IMR-90 (cell line): ENCODE measurements around the gene ANKDD1B. TPM values are rescaled to one million over a fixed set of nuclear protein-coding genes. Genes with fewer than 3 reads are reported as not detected.

Experiments used
- ATAC-seq: fragments of 200-7000 bp; cut with Tn5 transposase; 2 replicates; pipeline ENCODE4 v1.9.1; 2020; ENCODE audit warnings: low read depth, mild to moderate bottlenecking, moderate library complexity
- BruUV-seq: library from RNA; stranded (reverse); fragments of 400-500 nt; replicated peaks from 2 replicates; lab custom pipeline; 2021; lab: Mats Ljungman, UMichigan
- CTCF ChIA-PET: fragments of 300-600 bp; formaldehyde crosslinking; extraction: SDS; loops from one replicate; lab custom pipeline; 2021; ENCODE audit warnings: antibody characterized with exemption; lab: Yijun Ruan, JAX
- POLR2A ChIA-PET: fragments of 300-600 bp; sonication (Branson Sonifier 250); formaldehyde crosslinking; loops from one replicate; lab custom pipeline; 2022; ENCODE audit warnings: antibody characterized with exemption; ENCODE audit not compliant: unreplicated experiment; lab: Charles Lee
- DNase-seq: peaks from one replicate; pipeline ENCODE4 v3.0.0; 2013
- H2AFZ ChIP-seq: replicated peaks from 2 replicates; pipeline ENCODE3; 2013; ENCODE audit warnings: low read length, mild to moderate bottlenecking; ENCODE audit not compliant: poor library complexity
- H2AK5ac ChIP-seq: 2 replicates; pipeline ENCODE4 v1.6.1; 2013; ENCODE audit warnings: low read depth, low read length, inconsistent platforms
- H2AK9ac ChIP-seq: replicated peaks from 2 replicates; pipeline ENCODE3; 2013; ENCODE audit warnings: mild to moderate bottlenecking, low read depth, low read length, moderate library complexity; ENCODE audit not compliant: poor library complexity
- H2BK120ac ChIP-seq: 2 replicates; pipeline ENCODE4 v1.6.1; 2013; ENCODE audit warnings: low read depth, low read length, inconsistent platforms
- H2BK15ac ChIP-seq: 3 replicates; pipeline ENCODE4 v1.6.1; 2013; ENCODE audit warnings: low read depth, low read length, inconsistent platforms
- H2BK20ac ChIP-seq: 2 replicates; pipeline ENCODE4 v1.6.1; 2013; ENCODE audit warnings: low read depth, mild to moderate bottlenecking, inconsistent platforms, low read length, moderate library complexity
- H2BK5ac ChIP-seq: 2 replicates; pipeline ENCODE4 v1.6.1; 2013; ENCODE audit warnings: mild to moderate bottlenecking, low read depth, low read length, inconsistent platforms; ENCODE audit not compliant: poor library complexity, severe bottlenecking
- H3K14ac ChIP-seq: replicated peaks from 2 replicates; pipeline ENCODE4 v1.6.1; 2013; ENCODE audit warnings: low read depth, low read length, inconsistent platforms
- H3K18ac ChIP-seq: 2 replicates; pipeline ENCODE4 v1.6.1; 2013; ENCODE audit warnings: low read depth, low read length, control low read depth
- H3K23ac ChIP-seq: 2 replicates; pipeline ENCODE4 v1.6.1; 2013; ENCODE audit warnings: low read depth, low read length, inconsistent platforms
- H3K27ac ChIP-seq: 2 replicates; pipeline ENCODE4 v1.5.1; 2013; ENCODE audit warnings: mild to moderate bottlenecking, control low read depth, low read length; ENCODE audit not compliant: insufficient read depth
- H3K27me3 ChIP-seq: 2 replicates; pipeline ENCODE4 v1.6.1; 2013; ENCODE audit warnings: low read length; ENCODE audit not compliant: control insufficient read depth, insufficient read depth
- H3K36me3 ChIP-seq: 2 replicates; pipeline ENCODE4 v1.6.1; 2013; ENCODE audit warnings: low read length, mixed read lengths; ENCODE audit not compliant: control insufficient read depth, insufficient read depth
- H3K4ac ChIP-seq: 2 replicates; pipeline ENCODE4 v1.6.1; 2013; ENCODE audit warnings: low read depth, low read length, inconsistent platforms
- H3K4me1 ChIP-seq: 2 replicates; pipeline ENCODE4 v1.6.1; 2013; ENCODE audit warnings: low read length, mixed read lengths; ENCODE audit not compliant: control insufficient read depth, insufficient read depth
- H3K4me2 ChIP-seq: 2 replicates; pipeline ENCODE4 v1.6.1; 2013; ENCODE audit warnings: low read depth, mild to moderate bottlenecking, control low read depth, low read length, moderate library complexity
- H3K4me3 ChIP-seq: 2 replicates; pipeline ENCODE4 v1.5.1; 2013; ENCODE audit warnings: low read depth, mild to moderate bottlenecking, control low read depth, low read length, moderate library complexity; ENCODE audit not compliant: insufficient read depth
- H3K56ac ChIP-seq: 2 replicates; pipeline ENCODE4 v1.6.1; 2013; ENCODE audit warnings: low read length, inconsistent platforms; ENCODE audit not compliant: insufficient read depth; ENCODE audit errors: extremely low read depth
- H3K79me1 ChIP-seq, 2 experiments: 2 replicates each; pipeline ENCODE4 v1.6.1; 2013; ENCODE audit warnings: low read length in 2 of 2, inconsistent platforms in 1 of 2, low read depth in 1 of 2
- H3K9ac ChIP-seq: 2 replicates; pipeline ENCODE4 v1.6.1; 2013; ENCODE audit warnings: low read depth, low read length, control low read depth
- H3K9me1 ChIP-seq: 2 replicates; pipeline ENCODE4 v1.6.1; 2013; ENCODE audit warnings: low read length, inconsistent platforms; ENCODE audit not compliant: insufficient read depth
- H3K9me3 ChIP-seq: 2 replicates; pipeline ENCODE4 v1.6.1; 2013; ENCODE audit warnings: low read length; ENCODE audit not compliant: control insufficient read depth, insufficient read depth
- H4K20me1 ChIP-seq: 2 replicates; pipeline ENCODE4 v1.6.1; 2013; ENCODE audit warnings: low read length, inconsistent platforms; ENCODE audit not compliant: insufficient read depth
- H4K5ac ChIP-seq: 2 replicates; pipeline ENCODE4 v1.6.1; 2013; ENCODE audit warnings: mild to moderate bottlenecking, low read depth, low read length, control low read depth
- H4K8ac ChIP-seq, 2 experiments: 2 replicates each; pipeline ENCODE4 v1.6.1; 2013; ENCODE audit warnings: low read depth in 2 of 2, low read length in 2 of 2, control low read depth in 1 of 2, inconsistent platforms in 1 of 2
- H4K91ac ChIP-seq: 2 replicates; pipeline ENCODE4 v1.6.1; 2013; ENCODE audit warnings: low read depth, low read length, inconsistent platforms; ENCODE audit not compliant: insufficient read depth
- BHLHE40 ChIP-seq: fragments of 150-350 bp; IDR thresholded peaks from 2 replicates; pipeline ENCODE4 v1.6.1; 2016; ENCODE audit warnings: mild to moderate bottlenecking, low read depth, low read length
- CEBPB ChIP-seq: IDR thresholded peaks from 2 replicates; pipeline ENCODE4 v1.6.1; 2012; ENCODE audit warnings: low read depth, low read length, improper control_type of control experiment
- MAFK ChIP-seq: IDR thresholded peaks from 2 replicates; pipeline ENCODE4 v1.6.1; 2012; ENCODE audit warnings: low read depth, low read length, improper control_type of control experiment
- MAZ ChIP-seq: IDR thresholded peaks from 2 replicates; pipeline ENCODE4 v1.6.1; 2012; ENCODE audit warnings: low read depth, mild to moderate bottlenecking, low read length, improper control_type of control experiment, moderate library complexity, borderline replicate concordance
- POLR2A ChIP-seq: IDR thresholded peaks from 2 replicates; pipeline ENCODE4 v1.6.1; 2012; ENCODE audit warnings: mild to moderate bottlenecking, low read depth, low read length
- RCOR1 ChIP-seq: IDR thresholded peaks from 2 replicates; pipeline ENCODE4 v1.6.1; 2012; ENCODE audit warnings: mild to moderate bottlenecking, low read length, improper control_type of control experiment; ENCODE audit not compliant: insufficient replicate concordance
- SMC3 ChIP-seq: fragments of 150-350 bp; IDR thresholded peaks from 2 replicates; pipeline ENCODE4 v1.6.1; 2016; ENCODE audit warnings: low read depth, mild to moderate bottlenecking, antibody characterized with exemption, low read length, moderate library complexity
- WGBS, 2 experiments: methylation state at CpG; one replicate each; pipeline versions ENCODE4 v1.1.5 to v1.1.7; 2013; ENCODE audit warnings: missing lambda C conversion rate in 2 of 2; ENCODE audit not compliant: insufficient read length in 1 of 2; ENCODE audit errors: extremely low coverage in 2 of 2; 5-methylcytosine and 5-hydroxymethylcytosine counted together
- dilution Hi-C: fragments of 300-500 bp; cut with HindIII; formaldehyde crosslinking; loops from one replicate; pipeline ENCODE4 v1.14.3; 2018; ENCODE audit warnings: low sequenced_read_pairs; ENCODE audit not compliant: unreplicated experiment
- in situ Hi-C: fragments of 300-500 bp; cut with MboI; formaldehyde crosslinking; loops from 3 replicates; pipeline ENCODE4 v1.14.3; 2019; ENCODE audit warnings: low sequenced_read_pairs, inconsistent platforms, mixed read lengths
- intact Hi-C: fragments of 100-400 bp; cut with micrococcal nuclease; formaldehyde crosslinking; loops from 2 replicates; pipeline ENCODE4 v1.10.0; 2022
- polyA plus RNA-seq, 3 experiments: library from polyadenylated mRNA; depleted of rRNA; stranded (reverse); fragments of >200 nt; gene quantifications; 2 replicates each; pipeline ENCODE4 v1.2.3, GENCODE V29; 2012; ENCODE audit warnings: low replicate concordance in 1 of 3
- total RNA-seq: library from RNA; depleted of rRNA; stranded (reverse); fragments of >200 nt; gene quantifications from 2 replicates; pipeline ENCODE4 v1.2.3, GENCODE V29; 2012

Gene ANKDD1B
- total and polyA plus RNA-seq, 2 of the 4 experiments (the other 2 are of a cell fraction): 0.24 TPM; not detected in 1

DNA sequence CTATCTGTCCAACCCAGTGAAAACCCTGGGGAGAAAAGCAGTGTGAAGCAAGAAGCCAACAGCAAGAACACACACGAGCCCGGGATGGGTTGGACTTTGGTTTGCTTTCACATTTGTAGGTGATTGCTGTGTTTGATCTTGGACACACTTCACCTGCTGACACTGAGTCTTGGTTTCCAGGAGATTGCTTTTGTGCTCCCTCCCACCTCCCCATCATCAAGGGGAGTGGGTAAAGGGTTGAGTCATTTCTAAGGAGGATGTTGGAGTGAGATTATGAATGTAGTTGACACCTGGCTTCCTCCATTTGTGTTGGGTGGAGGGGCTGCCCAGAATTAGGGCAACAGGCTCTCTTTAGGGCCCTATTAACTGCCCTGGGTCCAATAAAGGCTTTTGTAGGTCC lies 37.5 kb downstream of the ANKDD1B start:
- Histone ChIP-seq H3K27me3 (no peaks in the 10 kb centered on the region), H3K18ac (no peak overlapping the region), H3K4me2 (no peak overlapping the region), H3K27ac (no peak overlapping the region), H2BK5ac (no peak overlapping the region), H3K9me1 (no peaks in the 10 kb centered on the region), H4K91ac (no peak overlapping the region), H2AK9ac (no peak overlapping the region), H2AK5ac (no peak overlapping the region), H3K9ac (no peak overlapping the region), H3K9me3 (no peaks in the 10 kb centered on the region), H3K23ac (no peak overlapping the region), H2BK120ac (no peak overlapping the region), H3K4me1 (no peaks in the 10 kb centered on the region), H2AFZ (no peak overlapping the region), H3K14ac (no peak overlapping the region), H3K4ac (no peak overlapping the region), H3K56ac (no peak overlapping the region), H3K79me1 (no peaks in the 10 kb centered on the region), H4K20me1 (no peaks in the 10 kb centered on the region), H2BK15ac (no peak overlapping the region), H4K8ac (no peak overlapping the region), H4K5ac (no peak overlapping the region), H3K4me3 (no peak overlapping the region), H2BK20ac (no peak overlapping the region), H3K36me3 (no peaks in the 10 kb centered on the region)
- in situ Hi-C loops (no loop called here), intact Hi-C loops (no loop called here), dilution Hi-C loops (no loop called here)
- ChIA-PET CTCF (no interaction called here), POLR2A (no interaction called here)
- no CpG with 5 or more reads among the region's 2 CpGs for WGBS, 2 experiments
- DNase-seq (no peak), ATAC-seq (no peak)
- no peak for TF ChIP-seq SMC3
- no peak for TF ChIP-seq CEBPB
- no peak for TF ChIP-seq MAZ
- TF ChIP-seq BHLHE40: no peak
- no peak for TF ChIP-seq MAFK
- no peak for TF ChIP-seq POLR2A
- TF ChIP-seq RCOR1: no peak
- BruUV-seq: no TSS peak
